HG03457 (cell line): ENCODE data around the gene UBL4B.

ENCODE experiments used
- ATAC-seq: cut with Tn5 transposase; IDR thresholded peaks from one replicate; pipeline ENCODE4 v1.9.1; 2021; ENCODE audit warnings: moderate number of reproducible peaks; ENCODE audit not compliant: unreplicated experiment

Gene UBL4B

GRCh38 chr1:110152133-110152785 lies 40.0 kb downstream of the UBL4B start:
- no peak for ATAC-seq

- no peak for ATAC-seq
These were observed 41.2 kb downstream of the UBL4B start for GRCh38 chr1:110153407-110153950.

GRCh38 chr1:110155878-110156522 lies 43.8 kb downstream of the UBL4B start:
- no peak for ATAC-seq

GRCh38 chr1:110158261-110158660 lies 46.0 kb downstream of the UBL4B start:
- no peak for ATAC-seq

- ATAC-seq: no peak
These were observed 46.9 kb downstream of the UBL4B start for GRCh38 chr1:110159168-110159567.

GRCh38 chr1:110160538-110161100 lies 48.4 kb downstream of the UBL4B start:
- no peak for ATAC-seq

GRCh38 chr1:110161165-110161564 lies 48.9 kb downstream of the UBL4B start:
- ATAC-seq: no peak

- ATAC-seq: no peak
These were observed 49.6 kb downstream of the UBL4B start for GRCh38 chr1:110161849-110162248.
